D721Med (cell line): Measurements from ENCODE around the gene MSLN.

Experiments
- DNase-seq: peaks from one replicate; pipeline ENCODE4 v3.0.0; 2011; ENCODE audit warnings: low spot score; ENCODE audit not compliant: insufficient read length
- FAIRE-seq: peaks from 2 replicates; lab custom pipeline; 2011; peaks lifted over from hg19 to GRCh38; lab: Jason Lieb, UNC
- CTCF ChIP-seq: IDR thresholded peaks from 2 replicates; pipeline ENCODE4 v1.5.1; 2012; ENCODE audit warnings: mild to moderate bottlenecking, control low read depth; ENCODE audit not compliant: insufficient read depth; ENCODE audit errors: missing control alignments

Gene MSLN

GRCh38 chr16:790086-790485 is 29.6 kb downstream of the MSLN start:
- TF ChIP-seq CTCF: no peak
- FAIRE-seq (no peak), DNase-seq (no peak)

- no peak for TF ChIP-seq CTCF
- FAIRE-seq (no peak), DNase-seq (no peak)
Measured at GRCh38 chr16:791131-791530, 30.6 kb downstream of the MSLN start.

- FAIRE-seq (no peak), DNase-seq (no peak)
- TF ChIP-seq CTCF: no peak
Measured at GRCh38 chr16:792221-792995, 31.9 kb downstream of the MSLN start.

GRCh38 chr16:793414-793813 is 32.9 kb downstream of the MSLN start:
- DNase-seq: no peak
- TF ChIP-seq CTCF: no peak
- no peak for FAIRE-seq

- no peak for FAIRE-seq
- TF ChIP-seq CTCF: no peak
- DNase-seq: peak; percentile 94
Measured at GRCh38 chr16:794091-794822, 33.7 kb downstream of the MSLN start.

GRCh38 chr16:794853-795466 is 34.4 kb downstream of the MSLN start:
- no peak for FAIRE-seq
- TF ChIP-seq CTCF: no peak
- no peak for DNase-seq
